ELR (cell line): ENCODE data around the gene ADNP.
"Not testable (repeated sequence)": the region's sequence is repeated elsewhere in the genome, so short reads cannot be mapped to it uniquely, and the experiment has no call there.

Source experiments
- DNase-seq: peaks from one replicate; pipeline ENCODE4 v3.0.0-alpha.2; 2015; ENCODE audit warnings: low read depth

ADNP gene

GRCh38 chr20:50903353-50904051, 27.7 kb downstream of the ADNP start:
- no peak for DNase-seq

GRCh38 chr20:50901301-50901700, 29.9 kb downstream of the ADNP start:
- no peak for DNase-seq

GRCh38 chr20:50900261-50900660, 31.0 kb downstream of the ADNP start:
- DNase-seq, result no peak

GRCh38 chr20:50898475-50898874, 32.8 kb downstream of the ADNP start:
- no peak for DNase-seq

- DNase-seq, result no peak
These were observed 36.0 kb downstream of the ADNP start for GRCh38 chr20:50895111-50895830.

- no peak for DNase-seq
These were observed 37.6 kb downstream of the ADNP start for GRCh38 chr20:50893620-50894019.

GRCh38 chr20:50892394-50892793, 38.8 kb downstream of the ADNP start:
- DNase-seq, result no peak

- DNase-seq, result no peak
These were observed 40.1 kb downstream of the ADNP start for GRCh38 chr20:50891138-50891537.

GRCh38 chr20:50887576-50887975, 43.7 kb downstream of the ADNP start:
- no peak for DNase-seq

- DNase-seq, result no peak
These were observed 45.0 kb downstream of the ADNP start for GRCh38 chr20:50886184-50886790.

GRCh38 chr20:50885781-50886180, 45.5 kb downstream of the ADNP start:
- no peak for DNase-seq

- DNase-seq, result no peak
These were observed 46.2 kb downstream of the ADNP start for GRCh38 chr20:50885068-50885467.

GRCh38 chr20:50883856-50884255, 47.4 kb downstream of the ADNP start:
- no peak for DNase-seq

GRCh38 chr20:50881759-50882424, 49.3 kb downstream of the ADNP start:
- DNase-seq, result not testable (repeated sequence)

- no peak for DNase-seq
These were observed 51.3 kb downstream of the ADNP start for GRCh38 chr20:50879649-50880550.

GRCh38 chr20:50877232-50877743, 53.9 kb downstream of the ADNP start:
- DNase-seq, result no peak

- DNase-seq, result no peak
These were observed 54.4 kb downstream of the ADNP start for GRCh38 chr20:50876816-50877215.

GRCh38 chr20:50876063-50876685, 55.1 kb downstream of the ADNP start:
- DNase-seq, result no peak

- DNase-seq, result no peak
These were observed 56.2 kb downstream of the ADNP start for GRCh38 chr20:50874758-50875665.
